HG03521 (cell line): Measurements from ENCODE around the gene JARID2.

Source experiments
- ATAC-seq: cut with Tn5 transposase; IDR thresholded peaks from one replicate; pipeline ENCODE4 v1.9.1; 2021; ENCODE audit warnings: mild to moderate bottlenecking, moderate library complexity; ENCODE audit not compliant: unreplicated experiment

JARID2 gene

GRCh38 chr6:15452182-15452941, 206.5 kb downstream of the JARID2 start:
- ATAC-seq: no peak

- ATAC-seq: no peak
Measured at GRCh38 chr6:15453186-15453585, 207.3 kb downstream of the JARID2 start.

GRCh38 chr6:15453622-15454021, 207.8 kb downstream of the JARID2 start:
- no peak for ATAC-seq

GRCh38 chr6:15456422-15456821, 210.6 kb downstream of the JARID2 start:
- no peak for ATAC-seq

- ATAC-seq: no peak
Measured at GRCh38 chr6:15457121-15457650, 211.3 kb downstream of the JARID2 start.

- ATAC-seq: no peak
Measured at GRCh38 chr6:15458021-15458459, 212.2 kb downstream of the JARID2 start.

GRCh38 chr6:15460110-15460727, 214.3 kb downstream of the JARID2 start:
- no peak for ATAC-seq

- ATAC-seq: no peak
Measured at GRCh38 chr6:15461127-15461944, 215.5 kb downstream of the JARID2 start.

- ATAC-seq: no peak
Measured at GRCh38 chr6:15462256-15462655, 216.4 kb downstream of the JARID2 start.

- no peak for ATAC-seq
Measured at GRCh38 chr6:15462717-15463525, 217.1 kb downstream of the JARID2 start.

- ATAC-seq: no peak
Measured at GRCh38 chr6:15464211-15464725, 218.4 kb downstream of the JARID2 start.

GRCh38 chr6:15465212-15465611, 219.3 kb downstream of the JARID2 start:
- ATAC-seq: no peak

GRCh38 chr6:15470746-15471145, 224.9 kb downstream of the JARID2 start:
- ATAC-seq: no peak

- ATAC-seq: no peak
Measured at GRCh38 chr6:15472621-15473020, 226.8 kb downstream of the JARID2 start.

GRCh38 chr6:15473174-15473573, 227.3 kb downstream of the JARID2 start:
- no peak for ATAC-seq

GRCh38 chr6:15473741-15474161, 227.9 kb downstream of the JARID2 start:
- no peak for ATAC-seq

- no peak for ATAC-seq
Measured at GRCh38 chr6:15474196-15474595, 228.3 kb downstream of the JARID2 start.

GRCh38 chr6:15475261-15475660, 229.4 kb downstream of the JARID2 start:
- ATAC-seq: no peak

- no peak for ATAC-seq
Measured at GRCh38 chr6:15475872-15476271, 230.0 kb downstream of the JARID2 start.

- ATAC-seq: no peak
Measured at GRCh38 chr6:15476631-15477380, 230.9 kb downstream of the JARID2 start.
